HG03045 (cell line): ENCODE measurements around the gene LGALS1.

Source experiments
- ATAC-seq: cut with Tn5 transposase; IDR thresholded peaks from one replicate; pipeline ENCODE4 v1.9.1; 2021; ENCODE audit warnings: mild to moderate bottlenecking, moderate library complexity; ENCODE audit not compliant: unreplicated experiment

Gene LGALS1

GRCh38 chr22:37661160-37661924 is 14.1 kb upstream of the LGALS1 start:
- ATAC-seq = no peak

GRCh38 chr22:37662039-37662438 is 13.4 kb upstream of the LGALS1 start:
- ATAC-seq = no peak

- ATAC-seq = no peak
Measured at GRCh38 chr22:37663521-37664140, 11.8 kb upstream of the LGALS1 start.

GRCh38 chr22:37664249-37665101 is 11.0 kb upstream of the LGALS1 start:
- ATAC-seq = no peak

- ATAC-seq = no peak
Measured at GRCh38 chr22:37665487-37665886, 9.9 kb upstream of the LGALS1 start.

- ATAC-seq = no peak
Measured at GRCh38 chr22:37669586-37669985, 5.8 kb upstream of the LGALS1 start.

- no peak for ATAC-seq
Measured at GRCh38 chr22:37672206-37672919, 3.1 kb upstream of the LGALS1 start.

GRCh38 chr22:37672920-37673455 is 2.4 kb upstream of the LGALS1 start:
- ATAC-seq = no peak

GRCh38 chr22:37674248-37674647 is 1.2 kb upstream of the LGALS1 start:
- ATAC-seq = no peak

GRCh38 chr22:37675930-37676735 is 697 bp downstream of the LGALS1 start:
- ATAC-seq = no peak

GRCh38 chr22:37676736-37677492 is 1.5 kb downstream of the LGALS1 start:
- peak; percentile 43 for ATAC-seq

- no peak for ATAC-seq
Measured at GRCh38 chr22:37677493-37677974, 2.1 kb downstream of the LGALS1 start.

- no peak for ATAC-seq
Measured at GRCh38 chr22:37678372-37678771, 2.9 kb downstream of the LGALS1 start.

- ATAC-seq = no peak
Measured at GRCh38 chr22:37679670-37680069, 4.2 kb downstream of the LGALS1 start.

GRCh38 chr22:37680191-37680851 is 4.9 kb downstream of the LGALS1 start:
- ATAC-seq = no peak

- ATAC-seq = no peak
Measured at GRCh38 chr22:37681001-37681424, 5.6 kb downstream of the LGALS1 start.

- ATAC-seq = no peak
Measured at GRCh38 chr22:37681556-37682049, 6.2 kb downstream of the LGALS1 start.
